ENCODE data around the gene EEFSEC. TPM values are rescaled to one million over a fixed set of nuclear protein-coding genes. Genes with fewer than 3 reads are reported as not detected.

The EEFSEC gene
- total RNA-seq, 1 experiment from 2014 or later: 21.3 TPM

DNA sequence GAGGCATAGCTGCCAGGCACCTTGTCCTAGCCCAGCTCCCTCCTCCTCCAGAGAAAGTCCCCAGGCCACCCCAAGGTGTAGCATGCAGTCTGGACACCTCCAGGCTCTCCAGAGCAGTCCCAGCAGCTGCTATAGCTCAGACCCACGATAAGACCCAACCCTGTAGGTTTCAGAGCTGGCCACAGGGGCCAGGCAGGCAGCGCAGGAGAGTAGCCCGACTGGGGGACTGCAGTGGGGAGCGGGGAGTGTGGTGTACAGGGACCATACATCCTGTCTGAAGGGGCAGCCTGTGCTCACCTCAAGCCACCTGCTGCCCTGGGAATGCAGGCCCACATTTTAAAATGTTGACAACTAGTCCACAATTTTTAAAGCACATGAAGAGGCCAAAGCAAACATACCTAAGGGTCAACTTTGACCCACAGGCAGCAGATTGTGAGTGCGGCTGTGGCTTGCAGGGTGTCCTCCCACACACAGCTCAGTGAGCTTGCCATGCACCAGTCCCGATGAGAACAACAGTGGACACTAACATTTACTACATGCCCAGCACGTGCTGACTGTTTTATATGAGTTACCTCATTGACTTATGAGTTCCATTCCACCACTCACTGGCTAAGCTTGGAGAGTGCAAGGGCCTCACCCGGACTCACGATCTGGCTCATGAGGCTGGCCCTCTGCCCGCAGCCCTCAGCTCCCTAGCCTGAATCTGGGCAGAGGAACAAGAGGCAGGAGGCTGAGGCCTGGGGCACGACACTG is 232.0 kb downstream of the EEFSEC start:
- Histone ChIP-seq H3K79me2 (ENCODE audit: low read depth) (no peaks in the 10 kb centered on the region), H4K20me1 (ENCODE audit: insufficient read depth) (no peaks in the 10 kb centered on the region), H3K9me3 (ENCODE audit: insufficient read depth, low read depth) (no peaks in the 10 kb centered on the region), H3K27ac (no peak overlapping the region), H3K27me3 (ENCODE audit: insufficient read depth, low read depth) (no peaks in the 10 kb centered on the region), H3K4me1 (replicated peaks; ENCODE audit: insufficient read depth) (peaks cover 31% of the 10 kb centered on the region), H3K4me2 (no peak overlapping the region), H3K36me3 (ENCODE audit: low read depth) (no peaks in the 10 kb centered on the region), H3K4me3 (no peak overlapping the region), H3F3A (ENCODE audit: insufficient read depth, low read depth) (peaks cover 22% of the 10 kb centered on the region; the same call in 1 of the 2 replicates), H3K9me2 (ENCODE audit: insufficient read depth) (no peaks in the 10 kb centered on the region), H2AFZ (no peak overlapping the region)
- intact Hi-C loops (cut with micrococcal nuclease; ENCODE audit: unreplicated experiment): no loop called here
- TF ChIP-seq EZH2 (IDR thresholded peaks at IDR 0.05; ENCODE audit: low read depth): no peak
- TF ChIP-seq, protein P1, sequence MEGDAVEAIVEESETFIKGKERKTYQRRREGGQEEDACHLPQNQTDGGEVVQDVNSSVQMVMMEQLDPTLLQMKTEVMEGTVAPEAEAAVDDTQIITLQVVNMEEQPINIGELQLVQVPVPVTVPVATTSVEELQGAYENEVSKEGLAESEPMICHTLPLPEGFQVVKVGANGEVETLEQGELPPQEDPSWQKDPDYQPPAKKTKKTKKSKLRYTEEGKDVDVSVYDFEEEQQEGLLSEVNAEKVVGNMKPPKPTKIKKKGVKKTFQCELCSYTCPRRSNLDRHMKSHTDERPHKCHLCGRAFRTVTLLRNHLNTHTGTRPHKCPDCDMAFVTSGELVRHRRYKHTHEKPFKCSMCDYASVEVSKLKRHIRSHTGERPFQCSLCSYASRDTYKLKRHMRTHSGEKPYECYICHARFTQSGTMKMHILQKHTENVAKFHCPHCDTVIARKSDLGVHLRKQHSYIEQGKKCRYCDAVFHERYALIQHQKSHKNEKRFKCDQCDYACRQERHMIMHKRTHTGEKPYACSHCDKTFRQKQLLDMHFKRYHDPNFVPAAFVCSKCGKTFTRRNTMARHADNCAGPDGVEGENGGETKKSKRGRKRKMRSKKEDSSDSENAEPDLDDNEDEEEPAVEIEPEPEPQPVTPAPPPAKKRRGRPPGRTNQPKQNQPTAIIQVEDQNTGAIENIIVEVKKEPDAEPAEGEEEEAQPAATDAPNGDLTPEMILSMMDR (conservative IDR thresholded peaks at IDR 0.05): no peak
- CTCF ChIA-PET: no interaction called here
- BruUV-seq (replicated peaks): no TSS peak
- no peak for DNase-seq
- POLR2A ChIA-PET (ENCODE audit: unreplicated experiment): no interaction called here

DNA sequence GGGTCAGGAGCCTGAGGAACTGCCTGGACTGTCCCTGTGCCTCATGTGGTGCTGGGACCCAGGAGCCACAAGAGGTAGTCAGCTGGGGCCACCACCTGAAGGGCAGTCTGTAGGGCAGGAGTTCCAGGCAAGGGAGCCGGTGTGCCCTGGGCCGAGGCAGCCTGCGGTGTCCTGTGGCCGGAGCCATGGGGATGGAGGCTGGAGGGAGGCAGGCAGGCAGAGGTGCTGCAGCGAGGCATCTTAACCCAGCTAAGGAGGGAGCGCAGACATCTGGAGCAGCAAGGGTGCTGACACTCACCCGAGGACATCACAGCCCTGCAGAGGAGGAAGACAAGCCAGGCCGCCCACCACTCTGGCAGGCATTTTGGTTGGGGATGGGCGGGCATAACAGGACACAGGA is 235.7 kb downstream of the EEFSEC start:
- no peaks in the 10 kb centered on the region for H3K9me2 ChIP-seq (ENCODE audit: insufficient read depth)
- no peak overlapping the region for H3K4me2 ChIP-seq
- no peaks in the 10 kb centered on the region for H3K9me3 ChIP-seq (ENCODE audit: insufficient read depth, low read depth)
- no peak overlapping the region for H3K27ac ChIP-seq
- peaks cover 11% of the 10 kb centered on the region for H3K4me1 ChIP-seq (replicated peaks; ENCODE audit: insufficient read depth)
- H3K4me3 ChIP-seq: no peak overlapping the region
- BruUV-seq (replicated peaks): no TSS peak
- H3K36me3 ChIP-seq (ENCODE audit: low read depth): no peaks in the 10 kb centered on the region
- ChIA-PET CTCF (no interaction called here), POLR2A (ENCODE audit: unreplicated experiment) (interaction anchor here (0.5 kb wide), 1 partner anchor 211 kb away, joined by 7 read pairs; no protein-coding TSS in a partner anchor)
- no peak overlapping the region for H2AFZ ChIP-seq
- no peaks in the 10 kb centered on the region for H3K79me2 ChIP-seq (ENCODE audit: low read depth)
- H3K27me3 ChIP-seq (ENCODE audit: insufficient read depth, low read depth): no peaks in the 10 kb centered on the region
- no peaks in the 10 kb centered on the region for H4K20me1 ChIP-seq (ENCODE audit: insufficient read depth)
- TF ChIP-seq, protein P1 (conservative IDR thresholded peaks at IDR 0.05): no peak
- no peak for TF ChIP-seq EZH2 (IDR thresholded peaks at IDR 0.05; ENCODE audit: low read depth)
- H3F3A ChIP-seq (ENCODE audit: insufficient read depth, low read depth): peaks cover 9% of the 10 kb centered on the region; the same call in 1 of the 2 replicates
- DNase-seq: no peak
- intact Hi-C loops (cut with micrococcal nuclease; ENCODE audit: unreplicated experiment): no loop called here

DNA sequence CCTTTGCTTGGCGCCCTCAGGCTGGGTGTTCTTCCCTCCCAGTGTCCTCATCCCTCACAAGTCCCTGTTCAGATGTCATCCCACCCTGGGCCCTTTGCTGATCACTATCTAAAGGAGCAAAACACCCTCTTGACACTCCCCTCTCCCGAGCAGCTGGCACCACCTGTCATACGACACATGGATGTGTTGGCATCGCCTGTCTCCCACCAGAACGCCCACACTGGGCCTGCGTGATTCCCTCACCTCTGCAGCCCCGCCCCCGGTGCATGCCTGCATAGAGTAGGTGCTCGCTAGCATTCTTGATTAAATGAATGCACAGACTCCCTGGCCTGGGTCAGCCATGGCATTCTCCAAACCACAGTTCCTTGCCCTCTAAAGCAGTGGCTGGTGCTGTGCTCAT is 237.6 kb downstream of the EEFSEC start:
- no peak overlapping the region for H2AFZ ChIP-seq
- no peak overlapping the region for H3K4me2 ChIP-seq
- no peaks in the 10 kb centered on the region for H4K20me1 ChIP-seq (ENCODE audit: insufficient read depth)
- intact Hi-C loops (cut with micrococcal nuclease; ENCODE audit: unreplicated experiment): no loop called here
- no TSS peak for BruUV-seq (replicated peaks)
- no peaks in the 10 kb centered on the region for H3K79me2 ChIP-seq (ENCODE audit: low read depth)
- no peak for TF ChIP-seq EZH2 (IDR thresholded peaks at IDR 0.05; ENCODE audit: low read depth)
- TF ChIP-seq, protein P1 (conservative IDR thresholded peaks at IDR 0.05): no peak
- no peaks in the 10 kb centered on the region for H3K4me1 ChIP-seq (replicated peaks; ENCODE audit: insufficient read depth)
- H3K9me3 ChIP-seq (ENCODE audit: insufficient read depth, low read depth): no peaks in the 10 kb centered on the region
- H3K9me2 ChIP-seq (ENCODE audit: insufficient read depth): no peaks in the 10 kb centered on the region
- H3K27ac ChIP-seq: no peak overlapping the region
- CTCF ChIA-PET: no interaction called here
- H3K4me3 ChIP-seq: no peak overlapping the region
- H3K27me3 ChIP-seq (ENCODE audit: insufficient read depth, low read depth): no peaks in the 10 kb centered on the region
- H3K36me3 ChIP-seq (ENCODE audit: low read depth): no peaks in the 10 kb centered on the region
- DNase-seq: no peak
- POLR2A ChIA-PET (ENCODE audit: unreplicated experiment): no interaction called here
- no peaks in the 10 kb centered on the region for H3F3A ChIP-seq (ENCODE audit: insufficient read depth, low read depth)
